GM19397 (cell line): ENCODE data around the gene TBC1D22A.

ENCODE experiments used
- ATAC-seq: cut with Tn5 transposase; IDR thresholded peaks from one replicate; pipeline ENCODE4 v1.9.1; 2021; ENCODE audit warnings: mild to moderate bottlenecking, moderate library complexity; ENCODE audit not compliant: unreplicated experiment

TBC1D22A gene

DNA sequence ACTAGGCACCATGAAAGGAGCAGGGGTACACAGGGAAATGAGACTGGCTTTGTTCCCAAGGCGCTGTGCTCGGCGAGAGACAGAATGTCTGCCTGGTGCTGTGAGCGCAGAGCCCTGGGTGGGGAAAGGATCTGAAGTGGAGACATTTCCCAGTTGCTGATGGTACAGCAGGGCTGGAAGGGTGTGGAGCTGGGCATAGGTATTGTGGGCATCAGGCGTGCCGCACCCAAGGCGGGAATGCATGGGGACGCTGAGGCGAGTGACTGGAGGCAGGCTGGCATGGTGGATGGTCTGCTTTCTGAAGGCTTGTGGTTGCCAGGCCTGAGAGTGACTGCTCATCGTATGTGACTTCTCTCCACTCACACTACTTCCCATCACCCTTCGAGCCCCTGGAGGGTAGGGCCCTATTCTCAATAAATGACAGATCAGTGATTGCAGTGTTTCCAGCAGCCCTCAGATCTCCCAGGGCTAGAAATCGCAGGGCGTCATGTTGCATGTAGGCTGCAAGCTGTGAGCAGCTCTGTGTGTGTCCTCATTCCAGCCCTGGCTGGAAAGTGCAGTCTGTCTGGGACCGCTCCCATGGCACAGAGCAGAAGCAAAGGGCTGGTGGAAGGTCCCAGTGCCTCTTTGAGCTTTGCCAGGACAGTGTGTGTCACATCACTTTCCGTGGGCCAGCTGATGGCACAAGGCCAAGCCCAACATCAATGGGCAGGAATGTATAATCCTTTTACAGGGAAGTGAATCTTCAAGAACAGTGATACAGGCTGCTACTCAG lies 67.7 kb downstream of the TBC1D22A start:
- no peak for ATAC-seq

DNA sequence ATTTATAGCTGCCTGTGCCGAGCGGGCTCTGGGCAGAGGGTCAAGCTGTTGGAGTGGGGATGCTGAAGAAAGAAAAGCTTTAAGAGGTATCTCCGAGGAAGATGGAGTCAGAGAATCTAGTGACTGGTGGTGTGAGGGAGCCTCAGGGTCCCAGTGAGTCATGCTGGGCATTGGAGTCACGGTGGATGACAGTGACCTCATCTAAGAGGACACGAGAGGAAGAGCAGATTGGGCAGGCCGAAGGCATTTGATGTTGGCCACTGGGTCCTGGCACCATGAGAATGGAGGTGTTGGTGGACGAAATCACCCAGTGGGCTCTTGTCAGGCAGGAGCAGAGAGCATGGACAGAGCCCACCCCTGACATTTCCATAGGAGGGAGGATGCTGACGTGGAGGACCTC lies 68.4 kb downstream of the TBC1D22A start:
- no peak for ATAC-seq

DNA sequence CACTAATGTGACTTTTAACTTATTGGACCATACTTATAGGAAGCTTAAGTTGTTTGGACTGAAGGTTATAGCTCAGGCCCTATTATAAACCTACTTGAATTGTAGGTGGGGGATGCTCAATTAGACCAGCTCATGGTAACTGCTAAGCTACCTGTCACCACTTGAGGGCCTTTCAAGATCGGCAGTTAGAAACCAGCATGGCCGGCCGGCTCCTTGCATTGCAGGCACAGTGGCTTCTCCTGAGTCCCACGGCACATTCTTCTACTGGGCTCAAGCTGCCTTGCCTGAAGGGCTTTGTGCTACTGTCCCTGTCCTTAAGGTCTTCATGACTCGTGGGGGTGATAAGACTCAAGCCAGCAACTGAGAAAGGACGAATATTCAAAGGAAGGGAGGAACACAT lies 70.8 kb downstream of the TBC1D22A start:
- ATAC-seq, result no peak

DNA sequence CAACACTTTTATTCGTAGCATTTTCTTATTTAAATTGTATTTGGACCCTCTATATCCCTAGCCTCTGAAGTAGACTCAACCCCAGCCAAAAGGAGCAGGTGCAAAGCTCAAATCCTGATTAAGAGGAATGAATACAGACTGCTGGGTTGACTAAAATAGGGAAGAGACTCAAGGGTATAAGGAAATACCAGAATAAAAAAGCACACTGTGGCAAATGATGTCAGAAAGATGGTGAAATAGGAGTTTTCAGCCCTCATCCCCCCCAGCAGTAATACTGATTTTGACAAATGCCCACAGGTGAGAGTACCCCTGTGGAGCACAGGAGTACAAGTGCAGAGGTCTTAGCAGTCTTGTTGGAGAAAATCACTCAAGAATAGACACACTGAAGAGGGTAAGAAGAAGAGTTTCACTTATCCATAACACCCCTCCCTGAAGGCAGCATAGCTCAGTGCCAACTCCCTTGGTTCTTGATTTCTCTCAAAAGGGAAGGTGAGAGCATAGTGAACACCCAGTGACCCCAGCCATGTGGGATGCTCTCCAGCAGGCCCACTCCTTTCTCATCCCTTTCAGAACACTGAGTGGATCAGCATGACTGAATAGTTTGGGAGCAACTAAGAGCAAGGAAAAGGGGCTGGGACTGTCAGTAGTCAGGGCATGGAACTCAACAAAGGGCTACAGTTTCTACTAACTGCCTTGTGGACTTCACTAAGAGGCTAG lies 71.7 kb downstream of the TBC1D22A start:
- ATAC-seq, result no peak

DNA sequence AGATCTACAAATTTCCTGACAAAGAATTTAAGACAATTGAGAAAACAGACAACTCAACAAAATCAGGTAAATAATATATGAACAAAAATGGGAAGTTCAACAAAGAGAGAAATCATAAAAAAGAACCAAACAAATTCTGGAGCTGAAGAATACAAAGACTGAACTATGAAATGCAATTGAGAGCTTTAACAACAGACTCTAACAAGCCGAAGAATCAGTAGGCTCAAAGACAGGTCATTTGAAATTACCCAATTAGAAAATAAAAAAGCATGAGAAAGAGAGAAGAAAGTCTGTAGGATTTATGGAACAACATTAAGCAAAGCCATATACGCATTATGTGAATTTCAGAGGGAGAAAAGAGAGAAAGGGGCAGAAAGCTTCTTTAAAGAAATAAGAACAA lies 72.8 kb downstream of the TBC1D22A start:
- ATAC-seq, result no peak

DNA sequence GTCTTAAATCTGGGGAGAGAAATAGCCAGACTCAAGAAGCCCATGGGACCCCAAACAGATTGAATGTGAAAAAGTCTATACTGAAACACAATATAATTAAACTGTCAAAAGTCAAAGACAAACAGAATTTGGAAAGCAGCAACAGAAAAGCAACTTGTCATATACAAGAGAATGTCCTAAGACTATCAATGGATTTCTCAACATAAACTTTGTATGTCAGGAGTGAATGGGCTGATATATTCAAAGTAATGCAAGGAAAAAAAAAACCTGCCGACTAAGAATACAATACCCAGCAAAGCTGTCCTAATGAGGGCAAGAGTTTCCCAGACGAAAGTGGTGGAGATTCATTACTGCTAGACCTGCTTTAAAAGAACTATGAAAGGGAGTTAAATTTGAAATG lies 73.2 kb downstream of the TBC1D22A start:
- no peak for ATAC-seq

DNA sequence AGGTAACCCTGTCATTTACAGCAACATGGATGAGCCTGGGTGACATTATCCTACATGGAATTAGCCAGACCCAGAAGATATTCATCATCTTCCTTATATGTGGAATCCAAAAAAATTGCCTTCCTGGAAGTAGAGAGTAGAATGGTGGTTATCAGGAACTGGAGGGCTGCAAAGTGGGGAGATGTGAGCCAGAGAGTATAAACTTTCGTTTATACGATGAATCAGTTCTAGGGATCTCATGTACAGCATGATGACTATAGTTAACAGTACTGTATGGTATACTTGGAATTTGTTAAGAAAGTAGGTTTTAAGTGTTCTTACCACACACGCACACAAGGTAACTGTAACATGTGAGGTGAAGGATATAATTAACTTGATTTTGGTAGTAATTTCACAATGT lies 79.1 kb downstream of the TBC1D22A start:
- no peak for ATAC-seq

DNA sequence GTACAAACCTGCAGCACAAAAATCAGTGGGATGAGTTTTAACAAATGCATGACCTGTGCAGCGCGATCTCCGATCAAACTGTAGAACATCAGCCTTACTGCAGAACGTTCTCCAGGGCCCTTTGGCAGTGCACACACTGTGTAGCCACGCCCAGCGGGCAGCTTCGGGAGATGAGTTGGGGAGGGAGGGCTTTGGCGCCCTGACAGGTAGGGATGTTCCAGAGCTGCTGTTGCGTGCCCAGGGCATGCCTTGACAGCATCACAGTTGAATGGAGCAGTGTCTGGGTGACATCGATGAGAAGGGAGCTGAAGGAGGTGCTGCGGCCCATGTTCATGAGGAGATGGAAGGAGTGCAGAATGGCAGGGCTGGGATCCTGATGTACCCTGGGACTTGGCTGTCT lies 80.2 kb downstream of the TBC1D22A start:
- ATAC-seq, result no peak

DNA sequence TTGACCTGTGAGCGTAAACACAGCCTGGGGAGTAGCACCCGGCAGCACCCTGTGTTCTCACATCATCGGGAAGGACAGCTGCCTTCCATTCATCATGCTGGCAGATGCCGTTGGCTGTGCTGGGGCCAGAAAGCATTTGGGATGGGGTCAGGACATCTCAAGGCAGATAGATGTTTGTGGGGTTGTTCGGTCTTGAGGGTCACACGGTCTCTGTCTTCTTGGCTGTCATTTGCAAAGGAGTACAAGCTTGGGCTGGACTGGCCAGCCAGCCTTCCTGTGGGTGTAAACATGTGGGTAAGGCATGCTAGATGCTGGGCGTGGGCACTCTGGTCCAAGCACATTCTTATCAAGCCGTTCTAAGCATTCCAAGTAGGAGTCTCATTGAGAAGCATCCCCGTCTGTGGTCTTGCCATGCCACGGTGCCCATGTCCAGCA lies 81.4 kb downstream of the TBC1D22A start:
- ATAC-seq, result no peak

DNA sequence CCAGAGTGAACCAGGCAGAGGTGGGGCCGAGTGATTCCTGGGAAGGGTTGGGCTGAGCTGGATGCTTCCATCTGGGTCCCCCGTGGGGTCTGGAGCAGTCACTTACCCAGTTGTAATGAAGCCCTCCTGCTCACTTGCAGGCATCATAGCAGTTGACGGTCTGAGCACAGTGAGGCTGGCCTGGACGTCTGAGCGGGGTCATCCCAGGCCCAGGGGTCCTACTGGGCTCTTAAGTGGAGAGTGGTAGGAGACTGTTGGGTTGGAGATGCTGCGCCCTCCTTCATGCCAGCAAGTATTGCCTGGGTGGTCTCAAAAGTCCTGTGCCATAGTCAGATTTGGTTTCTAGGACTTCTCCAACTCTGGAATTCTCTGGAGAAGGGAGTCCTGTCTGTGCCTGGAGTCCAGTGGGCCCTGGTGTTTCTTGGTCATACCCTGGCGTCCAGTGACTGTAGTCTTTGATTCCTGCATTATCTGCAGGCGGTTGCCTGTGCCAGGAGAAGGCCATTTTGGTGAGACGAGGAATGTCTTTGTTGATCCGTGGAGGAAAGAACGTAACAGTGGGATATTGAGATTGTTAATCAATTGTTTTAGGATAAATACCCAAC lies 82.3 kb downstream of the TBC1D22A start:
- no peak for ATAC-seq

DNA sequence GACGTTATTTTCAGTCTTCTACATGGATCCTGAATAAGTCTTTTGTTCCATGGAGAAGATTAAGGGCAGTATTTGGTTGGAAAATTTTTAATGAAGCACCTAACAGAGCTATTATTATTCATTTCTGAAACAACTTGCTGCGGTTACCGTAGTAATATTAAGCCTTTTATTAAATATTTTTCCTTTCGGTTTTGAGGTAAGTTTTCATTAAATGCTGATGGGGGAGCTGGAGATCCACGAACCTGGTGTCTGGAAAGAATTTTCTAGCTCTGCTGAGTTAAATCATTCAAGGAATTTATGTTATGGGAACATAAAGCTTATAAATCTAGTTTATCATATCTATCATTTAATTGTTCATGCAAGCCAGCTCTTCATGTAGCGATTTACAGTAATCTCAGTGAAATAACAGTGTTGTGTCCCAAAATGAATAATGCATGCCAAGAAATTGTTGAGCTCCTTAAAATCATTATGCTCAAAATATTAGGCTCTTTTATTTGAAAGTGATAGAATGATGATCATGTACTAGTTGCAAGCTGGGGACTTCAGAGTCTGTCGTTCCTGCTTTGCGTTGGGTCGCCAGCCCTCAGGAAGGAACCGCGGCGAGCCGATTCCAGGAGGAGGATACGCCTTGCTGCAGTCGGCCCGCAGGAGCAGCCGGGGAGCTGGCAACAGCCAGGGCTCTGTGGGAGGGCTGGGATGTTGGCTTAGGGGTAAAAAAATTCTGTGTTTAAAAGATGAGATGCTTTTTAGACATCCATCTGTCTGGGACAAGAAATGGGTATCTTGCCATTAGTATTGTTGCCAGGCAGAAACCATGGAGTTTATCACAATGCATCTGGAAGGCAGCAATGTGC lies 83.1 kb downstream of the TBC1D22A start:
- ATAC-seq, result no peak

DNA sequence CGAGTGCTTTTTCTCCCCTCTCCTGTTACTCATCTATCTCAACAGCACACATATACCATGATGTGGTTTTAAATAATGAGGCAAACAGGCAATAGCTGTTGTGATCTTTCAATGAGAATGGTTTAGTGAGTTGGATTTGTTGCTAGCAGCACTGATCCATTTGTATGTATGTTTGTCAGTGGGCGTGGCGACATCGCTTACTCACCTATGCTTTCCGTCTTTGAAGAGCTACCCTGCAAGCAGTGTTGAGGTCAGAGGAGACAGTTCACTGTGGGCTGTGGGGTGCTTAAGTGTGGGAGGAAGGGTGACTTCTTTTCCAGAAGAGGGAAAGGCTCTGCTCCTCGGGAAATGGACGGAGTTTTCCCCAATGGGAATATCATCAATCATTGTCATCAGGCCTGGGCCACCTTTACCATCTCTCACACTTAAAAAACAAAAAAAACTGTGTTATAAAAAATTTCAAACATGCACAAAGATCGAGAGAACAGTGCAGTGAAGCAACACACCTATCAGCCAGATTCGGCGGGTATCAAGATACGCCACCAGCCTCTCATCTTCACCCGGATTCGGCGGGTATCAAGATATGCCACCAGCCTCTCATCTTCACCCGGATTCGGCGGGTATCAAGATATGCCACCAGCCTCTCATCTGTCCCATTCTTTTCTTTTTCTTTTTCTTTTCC lies 83.8 kb downstream of the TBC1D22A start:
- no peak for ATAC-seq

DNA sequence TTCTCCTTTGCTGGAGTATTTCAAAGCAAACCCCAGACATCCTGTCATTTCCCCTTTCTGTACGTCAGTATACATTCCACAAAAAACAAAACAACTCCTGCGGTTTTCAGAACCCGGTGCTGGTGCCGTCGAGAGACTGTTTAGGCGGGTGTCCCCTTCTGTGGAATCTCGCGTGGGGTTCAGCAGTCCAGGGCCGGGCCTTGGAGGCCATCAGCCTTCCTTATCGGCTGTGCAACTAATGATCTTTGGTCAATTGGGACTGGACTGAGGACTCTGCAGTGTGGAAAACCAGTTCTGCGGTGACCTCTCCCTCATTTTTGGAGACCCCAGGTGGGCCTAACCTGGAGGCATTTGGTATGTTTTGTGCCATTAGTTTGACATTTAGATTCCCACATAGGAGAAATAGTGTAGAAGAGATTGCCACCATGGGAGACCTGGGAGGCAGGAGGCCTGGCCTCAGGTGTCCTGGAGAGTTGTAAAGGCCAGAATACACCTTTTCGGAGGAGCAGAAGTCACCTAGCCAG lies 84.4 kb downstream of the TBC1D22A start:
- ATAC-seq, result no peak

DNA sequence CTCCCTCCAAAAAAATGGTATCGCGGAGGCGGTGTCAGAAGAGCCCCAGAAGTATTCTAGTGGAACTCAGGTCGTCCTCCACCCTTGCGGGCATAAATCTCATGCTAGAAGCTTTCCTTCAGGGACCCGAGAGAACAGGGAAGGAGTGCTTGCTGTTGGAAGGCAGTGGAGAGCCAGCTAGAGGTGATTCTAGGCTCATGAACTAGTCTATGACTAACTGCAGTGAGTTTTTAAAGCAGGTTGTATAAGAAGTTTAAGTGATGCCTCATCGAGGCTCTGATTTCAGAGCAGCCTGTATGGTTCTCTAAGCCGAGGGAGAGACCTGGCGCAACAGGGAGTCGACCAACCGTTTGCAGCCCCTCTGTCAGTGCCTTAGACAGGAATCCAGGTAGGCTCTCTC lies 85.7 kb downstream of the TBC1D22A start:
- ATAC-seq, result no peak

DNA sequence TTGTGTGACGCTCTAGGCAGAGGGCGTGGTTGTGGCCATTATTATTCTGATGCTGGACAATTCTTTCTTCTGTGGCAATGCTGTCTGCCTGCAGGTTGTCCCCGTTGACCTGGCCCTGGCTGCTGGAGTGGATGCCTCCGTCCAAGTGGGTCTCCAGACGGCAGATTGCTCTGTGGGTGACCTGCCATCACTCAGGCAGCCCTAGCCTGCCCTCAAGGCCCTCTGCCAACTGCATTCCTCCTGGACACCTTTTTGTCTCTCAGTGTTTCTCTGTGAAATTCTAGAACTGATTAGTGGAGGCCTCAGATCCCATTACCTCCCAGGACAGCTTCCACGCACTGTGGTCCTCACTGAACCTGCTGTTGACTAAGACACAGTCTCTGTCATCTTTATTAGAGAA lies 86.7 kb downstream of the TBC1D22A start:
- no peak for ATAC-seq

DNA sequence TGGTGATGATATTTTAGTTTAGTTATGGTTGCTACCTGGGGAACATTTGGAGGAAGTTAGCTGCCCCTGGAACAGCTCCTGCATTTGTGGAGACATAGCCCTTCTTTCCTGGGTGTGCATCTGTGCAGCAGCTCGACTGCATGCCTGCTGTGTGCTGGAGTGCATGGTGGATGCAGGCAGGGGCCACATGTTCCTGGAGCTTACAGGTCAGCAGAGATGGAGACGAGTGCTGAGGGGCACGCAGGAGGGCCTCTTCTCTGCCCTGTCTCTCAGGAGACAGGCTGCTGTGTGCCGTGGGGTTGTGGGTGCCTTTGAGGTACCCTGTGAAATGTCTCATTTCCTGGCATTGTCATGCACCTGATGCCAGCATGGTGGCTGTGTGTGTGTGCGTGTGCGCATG lies 87.5 kb downstream of the TBC1D22A start:
- no peak for ATAC-seq

DNA sequence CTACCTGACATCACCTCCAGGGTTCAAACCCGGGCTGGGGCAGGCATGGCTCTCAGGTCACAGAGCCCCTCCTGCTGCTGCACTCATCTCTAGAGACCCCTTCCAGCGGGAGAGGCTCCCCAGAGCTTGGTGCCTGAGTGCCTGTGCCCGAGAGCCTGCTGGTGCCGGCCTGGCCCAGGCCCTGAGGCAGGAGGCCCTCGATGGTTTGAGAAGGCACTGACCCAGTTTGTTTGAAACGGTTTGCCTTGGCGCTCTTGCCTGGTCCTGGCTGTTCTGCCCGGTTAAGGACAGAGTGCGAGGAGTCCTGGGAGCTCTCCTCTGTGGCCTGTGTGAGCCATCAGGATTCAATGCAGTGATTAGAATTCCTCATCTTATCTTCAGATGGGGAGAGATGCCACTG lies 88.9 kb downstream of the TBC1D22A start:
- ATAC-seq, result no peak

DNA sequence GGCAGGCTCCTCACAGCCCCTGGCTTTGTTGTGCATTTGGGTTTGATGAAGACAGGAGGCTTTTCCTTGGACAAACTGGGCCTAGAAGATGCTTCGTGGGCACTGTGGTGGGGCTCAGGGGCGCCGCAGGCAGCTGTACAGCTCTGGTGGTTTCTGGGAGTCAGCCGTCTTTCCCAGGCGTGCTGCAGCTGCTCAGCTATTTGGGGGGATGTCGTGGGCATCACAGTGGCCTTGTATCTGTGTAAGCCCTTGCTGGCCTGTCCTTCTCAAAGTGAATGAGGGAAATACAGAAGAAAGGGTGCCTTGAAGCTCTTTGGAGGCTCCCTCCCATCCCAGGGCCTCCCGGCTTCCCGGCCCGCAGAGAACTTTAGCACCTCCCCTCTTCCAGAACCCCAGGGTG lies 89.5 kb downstream of the TBC1D22A start:
- no peak for ATAC-seq

DNA sequence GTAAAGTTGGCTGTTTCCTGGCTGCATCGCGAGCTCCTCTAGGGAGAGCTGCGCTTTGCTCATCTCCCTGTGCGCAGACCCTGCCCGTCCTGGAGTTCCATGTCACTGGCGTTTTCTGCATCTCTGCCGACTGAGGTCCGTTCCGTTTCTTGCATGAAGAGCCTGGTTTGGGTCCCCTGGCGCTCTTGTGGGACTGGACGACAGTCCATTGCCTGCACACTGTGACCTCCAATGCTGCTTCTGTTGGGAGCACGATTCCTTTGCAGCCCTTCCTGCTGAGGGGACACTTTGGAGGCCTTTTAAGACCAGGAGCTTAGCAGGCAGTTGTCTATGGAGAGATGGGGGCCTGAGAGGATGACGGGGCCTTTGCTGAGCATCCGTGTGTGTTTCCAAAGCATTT lies 90.3 kb downstream of the TBC1D22A start:
- ATAC-seq, result no peak

DNA sequence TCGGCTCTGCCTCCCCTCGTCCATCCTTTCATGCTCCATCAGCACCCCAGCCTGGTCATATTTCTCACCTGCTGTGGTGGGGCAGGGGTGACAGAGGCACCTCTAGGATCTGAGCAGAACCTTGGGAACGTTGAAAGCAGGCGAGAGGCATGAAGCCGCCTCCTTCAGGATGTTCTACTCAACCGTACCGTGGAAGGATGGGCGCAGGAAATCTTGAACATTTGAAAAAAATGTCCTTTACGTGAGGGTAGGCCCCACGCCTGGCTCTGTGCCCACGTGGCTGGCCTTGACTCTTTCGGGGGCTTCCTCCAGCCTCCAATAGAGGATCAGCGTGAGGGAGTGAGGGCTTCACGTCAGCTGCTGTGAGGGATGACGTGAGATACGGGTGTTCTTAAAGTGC lies 90.7 kb downstream of the TBC1D22A start:
- ATAC-seq, result no peak
